Stimulated activated CD4-positive, alpha-beta T cell treated with anti-CD3 and anti-CD28 coated beads, Interleukin-12 subunit alpha, Interleukin-12 subunit beta, amount 100 ng/mL, for 24 hours (primary cell): ENCODE measurements around the gene BCKDHA.
"Not testable (repeated sequence)": the region's sequence is repeated elsewhere in the genome, so short reads cannot be mapped to it uniquely, and the experiment has no call there.

Experiments used
- DNase-seq, 2 experiments: peaks; one replicate each; pipeline ENCODE4 v3.0.0-alpha.2; 2020; ENCODE audit warnings: low read depth in 2 of 2

The BCKDHA gene

GRCh38 chr19:41366089-41366488 is 31.5 kb upstream of the BCKDHA start:
- DNase-seq = no peak

GRCh38 chr19:41367848-41368301 is 29.7 kb upstream of the BCKDHA start:
- DNase-seq = no peak

- no peak for DNase-seq
Observed at GRCh38 chr19:41369769-41370168, 27.8 kb upstream of the BCKDHA start.

GRCh38 chr19:41371119-41371518 is 26.5 kb upstream of the BCKDHA start:
- not testable (repeated sequence) for DNase-seq

- DNase-seq = no peak
Observed at GRCh38 chr19:41371541-41371940, 26.1 kb upstream of the BCKDHA start.

GRCh38 chr19:41372501-41372900 is 25.1 kb upstream of the BCKDHA start:
- no peak for DNase-seq

- DNase-seq = no peak
Observed at GRCh38 chr19:41373993-41374392, 23.6 kb upstream of the BCKDHA start.

GRCh38 chr19:41376241-41376997 is 21.2 kb upstream of the BCKDHA start, which contains the start of gene TMEM91:
Gene TMEM91 (plus strand): TSS chr19:41376533. CDS start chr19:41378310, 1,777 bp downstream.
- no peak for DNase-seq

GRCh38 chr19:41376998-41377365 is 20.6 kb upstream of the BCKDHA start:
- DNase-seq = no peak

GRCh38 chr19:41377977-41378709 is 19.5 kb upstream of the BCKDHA start:
- DNase-seq = no peak

GRCh38 chr19:41381536-41381935 is 16.1 kb upstream of the BCKDHA start:
- DNase-seq = not testable (repeated sequence)

GRCh38 chr19:41384351-41384750 is 13.3 kb upstream of the BCKDHA start:
- DNase-seq = no peak

- DNase-seq = no peak
Observed at GRCh38 chr19:41386442-41386841, 11.2 kb upstream of the BCKDHA start.

- no peak for DNase-seq
Observed at GRCh38 chr19:41391618-41392017, 6.0 kb upstream of the BCKDHA start.

GRCh38 chr19:41392775-41393174 is 4.8 kb upstream of the BCKDHA start:
- no peak for DNase-seq

GRCh38 chr19:41395355-41395754 is 2.3 kb upstream of the BCKDHA start:
- DNase-seq = no peak

- DNase-seq = no peak
Observed at GRCh38 chr19:41398050-41398418, 416 bp downstream of the BCKDHA start.

- DNase-seq = no peak
Observed at GRCh38 chr19:41398598-41398997, 980 bp downstream of the BCKDHA start.

GRCh38 chr19:41399091-41399490 is 1.5 kb downstream of the BCKDHA start:
- no peak for DNase-seq

- DNase-seq = no peak
Observed at GRCh38 chr19:41399525-41399924, 1.9 kb downstream of the BCKDHA start.

- no peak for DNase-seq
Observed at GRCh38 chr19:41401483-41401882, 3.9 kb downstream of the BCKDHA start.

GRCh38 chr19:41402010-41402409 is 4.4 kb downstream of the BCKDHA start:
- DNase-seq = no peak
